Pons (tissue), 1 donor: ENCODE data around the gene KRT2.

ENCODE experiments used
- DNase-seq: peaks from one replicate; pipeline ENCODE4 v3.0.0-alpha.2; 2016; ENCODE audit warnings: low spot score

The KRT2 gene

DNA sequence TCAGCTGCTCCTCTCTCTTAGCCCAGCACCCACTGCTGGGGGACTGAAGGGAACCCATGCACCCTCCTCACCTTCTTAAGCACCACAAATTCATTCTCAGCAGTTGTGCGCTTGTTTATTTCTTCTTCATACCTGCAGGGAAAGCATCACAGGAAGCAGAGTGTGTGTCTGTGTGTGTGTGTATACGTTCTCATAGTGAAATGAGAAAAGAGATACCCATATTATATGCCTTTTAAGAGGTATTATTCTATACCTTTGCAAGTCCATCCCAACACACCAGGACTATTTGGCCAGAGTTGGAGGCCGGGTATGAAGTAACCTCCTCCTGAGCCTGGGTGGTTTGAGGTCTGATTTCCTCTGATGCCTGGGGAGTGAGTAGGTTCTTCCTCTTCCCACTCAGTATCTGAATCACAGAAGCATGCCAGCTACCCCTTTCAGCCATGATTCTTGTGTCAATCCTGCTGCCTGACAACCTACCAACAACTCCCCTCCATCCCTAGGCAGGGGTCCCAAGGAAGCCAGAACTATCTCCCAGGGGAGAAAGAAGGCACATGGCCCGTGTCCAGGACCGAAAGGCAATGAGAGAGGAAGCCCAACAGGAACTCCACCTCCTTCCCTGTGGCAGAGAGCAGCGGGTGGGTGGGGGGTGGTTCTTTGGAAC, 36.7 kb downstream of the KRT2 start:
- DNase-seq: no peak

DNA sequence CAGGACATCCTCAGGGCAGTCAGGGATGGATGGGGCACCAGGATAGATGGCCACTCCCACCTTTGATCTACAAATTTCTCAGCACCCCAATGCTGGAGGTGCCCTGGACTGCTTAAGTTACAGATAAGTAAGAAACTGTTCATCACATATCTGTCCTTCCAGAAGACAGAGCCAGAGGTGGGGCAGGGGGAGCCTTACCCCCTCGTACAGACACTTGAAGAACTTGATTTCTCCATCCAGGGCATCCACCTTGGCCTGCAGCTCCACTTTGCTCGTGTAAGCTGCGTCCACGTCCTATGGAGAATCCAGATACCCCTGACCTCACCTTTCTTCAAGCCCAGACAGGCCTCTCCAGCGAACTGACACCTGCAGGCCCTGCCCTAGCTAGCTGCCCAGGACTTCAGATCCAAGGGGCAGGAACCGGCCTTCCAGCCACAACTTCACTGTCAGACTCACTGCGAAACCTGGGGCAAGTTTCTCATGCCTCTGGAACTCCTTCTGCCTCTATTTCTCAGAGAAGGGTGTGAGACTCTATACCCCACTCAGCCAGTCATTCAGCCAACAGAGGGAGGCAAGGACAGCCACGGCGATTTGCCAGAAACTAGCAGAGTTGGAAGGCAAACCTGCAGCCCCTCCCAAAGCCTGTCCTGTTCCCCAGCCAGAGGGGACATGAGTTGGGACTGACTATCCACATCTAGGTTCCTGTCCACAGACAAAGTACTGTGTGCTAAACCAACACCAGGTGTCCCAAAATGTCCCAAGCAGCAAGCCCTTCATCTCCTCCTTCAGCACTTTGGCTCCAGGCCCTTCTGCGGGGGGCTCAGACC, 37.4 kb downstream of the KRT2 start:
- DNase-seq: no peak

DNA sequence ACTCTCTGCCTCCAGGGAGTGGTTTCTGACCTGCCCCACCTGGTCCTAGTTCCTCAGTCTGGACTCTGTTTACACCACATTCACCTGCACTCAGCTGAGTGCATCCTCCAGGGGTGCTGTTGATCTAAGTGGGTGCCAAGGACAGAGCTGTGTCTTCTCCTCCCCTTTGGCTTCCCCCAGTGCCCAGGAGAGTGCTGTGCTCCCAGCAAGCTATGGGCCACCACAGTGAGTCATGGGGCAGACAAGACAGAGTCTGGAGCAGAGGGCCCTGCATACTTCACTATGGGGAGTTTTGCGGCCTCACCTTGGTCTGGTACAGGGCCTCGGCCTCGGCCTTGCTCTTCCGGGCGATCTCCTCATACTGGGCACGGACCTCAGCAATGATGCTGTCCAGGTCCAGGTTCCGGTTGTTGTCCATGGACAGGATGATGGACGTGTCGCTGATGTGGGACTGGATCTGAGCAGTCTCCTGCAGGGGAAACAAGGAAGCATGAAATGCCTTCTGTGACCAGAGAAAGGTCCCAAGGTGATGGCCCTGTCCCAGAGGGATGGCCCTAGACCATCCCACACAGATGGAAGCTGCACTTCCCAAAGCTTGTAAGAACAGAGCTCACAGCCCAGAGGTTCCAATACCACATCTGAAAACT, 38.5 kb downstream of the KRT2 start:
- DNase-seq: no peak

DNA sequence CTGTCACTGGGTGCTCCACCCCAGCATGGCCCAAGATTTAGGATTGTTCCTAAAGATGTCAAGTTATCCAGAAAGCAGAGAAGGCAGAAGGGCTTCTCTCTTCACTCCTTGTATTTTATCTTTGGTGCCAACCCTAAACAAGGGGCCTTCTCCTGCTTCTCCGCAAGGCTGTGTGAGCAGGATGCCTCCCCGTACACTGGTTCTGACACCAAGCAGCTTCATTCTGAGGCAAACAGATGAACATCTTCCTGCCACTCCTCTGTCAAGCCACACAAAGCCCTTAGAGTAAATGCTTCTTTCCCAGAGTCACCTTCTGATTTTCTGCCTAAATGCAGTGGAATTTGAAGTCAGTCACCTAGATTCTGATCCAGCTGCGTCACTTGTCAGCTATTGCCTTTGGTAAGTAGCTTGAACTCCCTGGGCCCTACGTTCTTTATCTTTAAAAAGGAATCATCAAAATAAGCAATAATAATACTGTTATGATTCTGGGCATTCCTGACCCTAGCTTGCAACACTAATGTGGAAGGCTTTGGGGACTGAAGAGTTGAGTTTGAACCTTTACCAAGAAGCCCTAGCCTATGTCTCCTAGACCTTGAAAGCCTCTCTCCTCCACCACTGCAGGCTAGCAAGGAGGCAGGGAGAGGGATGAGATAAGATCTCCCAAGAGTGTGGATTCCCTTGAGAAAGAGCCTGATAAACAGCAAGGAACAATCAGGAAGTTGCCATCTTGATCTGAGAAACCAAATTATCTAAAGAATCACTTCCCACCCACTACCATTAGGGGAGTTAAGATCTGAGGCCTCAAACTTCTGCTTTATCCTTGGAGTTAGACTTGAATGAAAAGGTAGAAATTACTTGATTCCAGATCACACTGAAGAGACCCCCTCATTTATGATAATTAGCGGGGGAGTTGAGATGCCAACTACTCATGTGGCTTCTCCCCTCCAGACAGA, 39.3 kb downstream of the KRT2 start:
- no peak for DNase-seq

DNA sequence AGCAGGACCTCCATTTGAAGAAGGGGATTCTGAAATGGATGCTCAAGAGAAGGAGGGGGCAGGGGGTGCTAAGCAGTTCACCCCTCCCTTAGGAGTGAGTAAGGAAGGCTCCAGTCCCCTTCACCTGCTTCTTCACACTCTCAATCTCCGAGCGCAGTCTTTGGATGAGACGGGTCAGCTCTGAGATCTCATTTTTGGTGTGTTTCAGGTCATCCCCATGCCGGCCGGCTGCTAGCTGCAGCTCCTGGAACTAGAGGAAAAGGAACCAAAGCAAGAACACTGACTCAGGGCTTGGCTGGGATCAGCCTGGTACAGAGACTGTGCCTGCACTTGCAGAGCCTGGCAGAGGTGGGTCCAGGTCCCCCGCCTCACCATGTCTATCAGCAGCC, 40.9 kb downstream of the KRT2 start:
- DNase-seq: no peak

DNA sequence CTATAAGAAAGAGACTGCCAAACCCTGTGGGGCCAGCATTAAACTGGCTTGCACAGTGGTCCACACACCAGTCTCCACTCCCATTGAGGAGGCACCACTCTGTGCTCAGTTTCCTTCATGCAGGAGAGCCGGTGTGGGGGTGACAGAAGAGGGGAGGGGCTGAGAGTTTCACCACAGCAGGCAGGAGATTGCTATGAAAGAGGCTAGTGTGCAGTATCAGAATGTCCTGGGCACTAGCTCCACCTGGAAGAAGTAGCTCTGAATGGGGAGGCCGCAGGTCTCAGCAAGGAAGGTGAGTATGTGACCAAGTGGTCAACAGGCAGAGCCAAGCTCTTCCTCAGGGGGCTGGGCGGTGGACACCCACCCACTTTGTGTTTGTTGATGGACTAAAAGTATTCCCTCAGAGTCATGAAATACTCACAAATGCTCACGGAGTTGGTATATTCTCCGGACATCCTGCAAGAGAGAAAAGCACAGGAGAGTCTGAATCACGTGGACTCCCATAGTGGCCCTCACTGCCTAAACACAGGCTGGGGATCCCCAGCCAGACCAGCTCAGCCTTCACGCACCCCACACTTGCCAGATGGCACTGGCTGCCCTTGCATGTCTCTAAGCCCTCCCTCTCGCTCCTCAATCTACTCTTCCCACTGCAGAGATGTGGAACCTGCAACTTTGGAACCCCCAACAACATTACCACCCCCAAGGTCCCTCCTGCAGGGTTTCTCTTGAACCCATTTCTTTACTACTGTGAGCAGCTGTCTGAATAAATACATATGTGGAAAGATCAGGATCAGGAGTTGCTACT, 43.0 kb downstream of the KRT2 start:
- DNase-seq: no peak

DNA sequence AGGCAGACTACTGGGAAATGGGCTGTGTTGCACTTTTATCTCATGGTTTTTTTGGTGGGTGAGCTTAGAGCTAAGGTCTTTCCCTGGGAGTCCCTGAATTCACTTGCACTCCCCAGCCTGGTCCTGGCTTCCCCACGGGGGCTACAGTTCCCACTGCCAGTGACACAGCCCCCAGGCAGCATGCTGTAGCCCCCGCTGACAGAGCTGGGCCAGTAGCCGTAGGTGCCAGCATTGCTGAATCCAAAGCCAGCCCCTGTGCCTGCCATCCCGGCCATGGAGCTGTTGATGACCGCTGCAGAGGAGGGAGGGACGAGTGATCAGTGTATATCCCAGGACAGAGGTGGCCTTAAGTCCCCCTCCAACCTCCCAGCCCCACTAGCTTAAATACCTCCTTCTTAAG, 43.9 kb downstream of the KRT2 start:
- DNase-seq: no peak

DNA sequence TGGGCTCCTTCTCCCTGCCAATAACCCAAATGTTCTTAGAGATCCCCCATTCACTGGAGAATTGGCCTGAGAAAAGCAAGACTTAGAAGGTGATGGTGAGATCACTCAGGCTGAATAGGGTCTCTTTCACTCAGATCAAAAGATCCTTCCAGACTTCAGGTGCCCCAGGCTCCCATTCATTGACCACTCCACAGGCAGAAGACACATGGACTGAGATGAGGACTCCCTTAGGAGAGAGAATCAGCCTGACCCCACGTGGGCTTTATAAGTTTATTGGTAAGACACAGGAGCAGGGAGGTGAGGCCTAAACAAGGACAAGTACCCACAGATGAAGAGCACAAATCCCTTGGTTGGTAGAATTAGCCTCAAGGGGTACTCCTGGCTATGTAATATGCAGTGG, 44.7 kb downstream of the KRT2 start:
- DNase-seq: no peak

DNA sequence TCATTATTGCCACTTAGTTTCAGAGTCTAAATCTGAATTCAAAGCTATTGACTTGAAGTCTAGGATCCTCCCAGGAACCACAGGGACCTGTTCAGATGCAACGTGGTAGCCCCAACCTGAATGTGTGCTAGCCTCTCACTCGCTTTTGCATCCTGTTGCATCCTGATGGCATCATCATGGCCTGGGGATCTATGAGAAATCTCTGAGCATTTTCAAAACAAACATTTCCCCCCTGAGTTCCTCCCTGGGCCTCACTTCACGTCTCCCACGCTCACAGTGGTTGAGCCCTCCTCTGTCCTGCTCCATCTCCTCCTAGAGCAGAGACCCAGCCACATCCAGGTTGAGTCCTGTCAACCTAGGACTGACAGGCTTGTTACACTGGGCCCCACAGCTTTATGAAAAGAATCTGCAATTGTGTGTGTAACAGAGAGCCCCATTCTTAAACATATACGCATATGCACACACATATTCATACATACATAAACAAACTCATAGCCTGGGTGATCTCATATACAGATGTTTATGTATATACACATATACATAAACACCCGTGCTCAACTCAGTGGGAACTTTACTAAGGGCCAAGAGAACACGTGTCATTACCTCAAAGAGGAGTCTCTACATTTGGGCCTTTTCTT, 45.3 kb downstream of the KRT2 start:
- no peak for DNase-seq

DNA sequence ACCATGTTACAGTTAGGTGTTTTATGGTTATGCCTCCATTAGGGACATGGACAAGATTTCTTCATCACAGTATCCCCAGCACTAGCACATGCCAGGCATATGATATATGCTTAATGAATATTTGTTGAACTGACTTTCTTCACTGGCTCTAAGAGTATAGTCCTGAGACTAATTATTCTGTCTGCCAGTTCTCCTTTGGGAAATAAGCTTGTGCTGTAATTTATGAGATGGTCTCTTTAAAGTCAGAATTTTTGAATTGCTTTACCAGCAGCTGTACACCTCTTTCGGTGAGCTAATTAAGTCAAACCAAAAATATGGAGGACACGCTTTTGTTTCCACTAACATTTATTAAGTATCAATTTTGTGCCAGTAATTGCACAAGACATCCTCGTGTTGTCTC, 45.9 kb downstream of the KRT2 start:
- no peak for DNase-seq

DNA sequence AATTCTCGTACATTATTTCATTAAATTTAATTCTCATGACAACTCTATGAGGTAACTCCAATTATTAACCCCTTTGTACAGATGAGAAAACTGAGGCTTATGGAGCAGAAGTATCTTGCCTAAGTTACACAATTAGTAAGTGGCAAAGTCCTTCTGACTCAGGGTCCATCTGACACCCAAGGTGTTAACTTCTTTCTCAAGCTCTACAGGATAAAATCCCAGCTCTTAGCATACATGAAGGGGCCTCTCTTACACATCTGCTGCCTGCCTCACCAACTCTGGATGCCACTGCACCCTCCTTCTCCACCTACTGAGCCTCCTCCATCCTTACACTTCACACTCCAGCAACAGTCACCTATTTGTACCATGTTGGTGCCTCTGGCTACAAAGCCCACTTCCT, 46.5 kb downstream of the KRT2 start:
- DNase-seq: no peak

DNA sequence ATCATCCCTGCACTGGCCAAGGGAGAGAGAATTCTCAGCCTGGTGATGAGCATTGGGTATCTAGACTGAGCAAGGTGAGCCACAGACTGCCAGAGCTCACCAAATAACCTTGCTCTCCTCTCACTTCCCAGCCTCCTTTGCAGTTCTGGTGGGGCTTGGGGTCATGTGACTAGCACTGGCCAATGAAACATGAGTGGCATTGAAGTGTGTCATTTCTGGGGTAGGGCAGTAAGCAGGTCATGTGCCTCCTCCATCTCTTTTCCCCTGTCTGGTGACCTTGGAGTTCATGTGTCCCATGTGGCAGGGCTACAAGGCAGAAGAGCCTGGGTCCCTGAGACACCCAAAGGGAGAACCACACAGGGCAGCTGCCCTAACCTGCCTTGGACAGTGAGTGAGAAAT, 47.2 kb downstream of the KRT2 start:
- no peak for DNase-seq

DNA sequence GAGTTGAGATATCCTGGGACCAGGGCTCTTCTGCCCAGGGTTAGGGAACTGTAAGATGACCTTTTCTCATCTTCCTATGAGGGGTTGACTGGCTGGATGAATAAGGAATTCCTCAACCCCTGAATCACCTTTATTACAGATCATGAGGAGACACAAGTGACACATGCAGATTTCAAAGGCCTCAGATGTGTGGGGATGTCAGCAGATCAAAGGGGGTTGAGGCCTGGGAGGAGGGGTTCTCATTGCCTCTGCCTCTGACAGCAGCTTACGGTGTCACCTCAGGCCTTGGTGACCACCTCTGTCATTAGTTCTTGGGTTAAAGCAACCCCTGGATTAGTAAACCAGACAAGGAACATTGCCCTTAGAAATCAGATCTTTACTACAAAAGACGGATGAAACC, 48.7 kb downstream of the KRT2 start:
- DNase-seq: no peak

DNA sequence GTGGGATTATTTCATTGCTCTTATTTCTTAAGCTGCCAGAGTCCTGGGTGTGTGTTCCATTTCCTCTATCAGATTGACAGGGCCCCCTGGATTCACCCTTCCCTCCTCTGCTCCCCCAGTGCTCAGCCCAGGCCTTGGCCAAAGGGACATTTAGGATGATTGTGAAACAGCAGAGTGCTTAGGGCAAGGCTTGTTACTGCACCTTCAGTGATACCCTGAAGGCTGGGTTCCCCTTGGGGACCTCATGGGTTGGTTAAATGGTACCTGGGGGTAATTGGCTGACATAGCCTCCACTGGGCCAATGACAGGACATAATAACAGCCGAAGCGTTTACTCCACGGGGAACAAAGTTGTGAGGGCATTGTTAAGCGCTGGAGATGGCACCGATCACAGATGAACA, 49.5 kb downstream of the KRT2 start:
- DNase-seq: no peak

DNA sequence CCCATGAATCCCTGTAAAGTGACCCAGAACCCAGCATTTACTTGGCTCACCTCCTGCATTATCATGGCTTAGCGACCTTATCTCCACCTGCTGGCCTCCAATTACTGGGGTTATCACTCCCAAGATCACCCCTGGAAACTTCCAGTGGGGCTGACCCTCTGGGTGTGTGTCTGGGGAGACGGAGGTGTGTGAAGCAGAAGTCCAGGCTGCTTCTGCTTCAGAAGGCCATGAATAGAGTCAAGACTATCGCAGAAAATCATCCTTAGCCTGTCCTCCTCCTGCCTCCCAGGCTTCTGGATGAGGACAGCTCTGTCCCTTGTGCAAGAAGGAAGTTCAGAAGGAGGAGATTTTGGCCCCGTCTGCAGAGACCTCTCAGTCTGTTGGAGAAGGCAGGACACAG, 50.3 kb downstream of the KRT2 start:
- DNase-seq: no peak

DNA sequence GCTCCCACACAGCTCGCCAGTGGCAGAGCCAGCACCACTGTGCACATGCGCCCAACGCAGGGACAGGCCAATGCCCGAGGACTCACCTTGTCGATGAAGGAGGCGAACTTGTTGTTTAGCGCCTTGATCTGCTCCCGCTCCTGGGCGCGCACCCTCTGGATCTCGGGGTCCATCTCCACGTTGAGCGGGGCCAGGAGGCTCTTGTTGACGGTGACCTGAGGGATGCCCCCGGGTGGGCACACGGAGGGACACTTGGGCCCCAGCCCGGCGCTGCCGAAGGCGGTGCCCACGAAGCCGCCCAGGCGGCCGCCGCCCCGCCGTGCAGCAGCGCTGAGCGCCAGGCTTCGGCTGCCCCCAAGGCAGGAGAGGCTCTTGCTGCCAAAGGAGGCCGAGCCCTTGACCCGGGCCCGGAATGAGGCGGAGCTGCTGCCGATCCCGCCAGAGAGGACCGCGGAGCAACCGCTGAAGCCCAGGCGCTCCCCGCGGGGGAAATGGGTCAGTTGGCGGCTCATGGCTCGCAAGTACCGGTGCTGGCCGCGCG, 51.0 kb downstream of the KRT2 start, which contains the start of gene KRT72:
TSS of gene KRT72 (minus strand) at position 523 of the 541 bp plus-strand sequence. CDS start at position 512, 11 bp downstream.
- no peak for DNase-seq

DNA sequence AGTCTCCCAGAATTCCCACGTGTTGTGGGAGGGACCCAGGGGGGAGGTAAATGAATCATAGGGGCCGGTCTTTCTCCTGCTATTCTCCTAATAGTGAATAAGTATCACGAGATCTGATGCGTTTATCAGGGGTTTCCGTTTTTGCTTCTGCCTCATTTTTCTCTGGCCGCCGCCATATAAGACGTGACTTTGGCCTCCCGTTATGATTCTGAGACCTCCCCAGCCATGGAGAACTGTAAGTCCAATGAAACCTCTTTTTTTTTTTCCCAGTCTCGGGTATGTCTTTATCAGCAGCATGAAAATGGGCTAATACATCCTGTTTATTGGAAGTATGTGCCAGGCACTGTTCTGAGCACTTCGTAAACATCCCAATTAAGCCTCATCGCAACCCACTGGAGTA, 51.5 kb downstream of the KRT2 start:
- DNase-seq: no peak

DNA sequence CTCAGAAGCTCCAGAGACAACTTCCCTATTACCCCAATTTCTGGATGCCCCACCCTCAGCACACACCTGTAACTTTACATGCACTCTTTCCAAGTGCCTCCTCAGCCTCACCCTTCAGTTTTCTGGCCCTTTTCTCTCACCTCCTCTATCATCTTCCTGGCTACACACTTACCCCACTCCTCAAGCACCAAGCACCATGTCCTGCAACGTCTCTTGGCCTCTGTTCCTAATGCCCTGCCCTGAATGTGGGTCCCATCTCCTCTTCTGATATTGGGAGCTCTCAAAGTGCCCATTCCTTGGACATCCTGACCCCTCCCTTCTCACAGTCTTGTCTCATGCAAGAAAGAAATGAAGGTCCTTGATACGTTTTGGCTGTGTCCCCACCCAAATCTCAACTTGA, 51.9 kb downstream of the KRT2 start:
- DNase-seq: no peak

DNA sequence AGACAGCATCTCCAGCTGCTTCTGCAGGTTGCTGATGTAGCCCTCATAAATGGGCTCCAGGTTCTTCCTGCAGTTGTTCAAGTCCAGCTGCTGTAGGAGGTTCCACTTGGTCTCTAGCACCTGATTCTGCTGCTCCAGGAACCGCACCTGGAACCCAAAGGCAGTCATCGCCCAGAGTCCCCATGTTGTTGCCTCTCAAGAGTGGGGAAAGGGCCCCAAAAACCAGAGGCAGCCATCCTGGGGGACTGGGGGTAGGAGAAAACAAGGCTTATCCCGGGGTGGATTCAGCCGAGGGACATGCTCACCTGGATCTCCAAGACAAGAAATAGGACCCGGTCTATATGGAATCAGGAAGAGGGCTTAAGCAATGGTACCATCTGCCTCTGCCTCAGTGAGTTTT, 53.0 kb downstream of the KRT2 start:
- DNase-seq: no peak
